HG03460 (cell line): ENCODE data around the gene IL17RD.

Experiments used
- ATAC-seq: cut with Tn5 transposase; IDR thresholded peaks from one replicate; pipeline ENCODE4 v1.9.1; 2021; ENCODE audit not compliant: unreplicated experiment

The IL17RD gene

DNA sequence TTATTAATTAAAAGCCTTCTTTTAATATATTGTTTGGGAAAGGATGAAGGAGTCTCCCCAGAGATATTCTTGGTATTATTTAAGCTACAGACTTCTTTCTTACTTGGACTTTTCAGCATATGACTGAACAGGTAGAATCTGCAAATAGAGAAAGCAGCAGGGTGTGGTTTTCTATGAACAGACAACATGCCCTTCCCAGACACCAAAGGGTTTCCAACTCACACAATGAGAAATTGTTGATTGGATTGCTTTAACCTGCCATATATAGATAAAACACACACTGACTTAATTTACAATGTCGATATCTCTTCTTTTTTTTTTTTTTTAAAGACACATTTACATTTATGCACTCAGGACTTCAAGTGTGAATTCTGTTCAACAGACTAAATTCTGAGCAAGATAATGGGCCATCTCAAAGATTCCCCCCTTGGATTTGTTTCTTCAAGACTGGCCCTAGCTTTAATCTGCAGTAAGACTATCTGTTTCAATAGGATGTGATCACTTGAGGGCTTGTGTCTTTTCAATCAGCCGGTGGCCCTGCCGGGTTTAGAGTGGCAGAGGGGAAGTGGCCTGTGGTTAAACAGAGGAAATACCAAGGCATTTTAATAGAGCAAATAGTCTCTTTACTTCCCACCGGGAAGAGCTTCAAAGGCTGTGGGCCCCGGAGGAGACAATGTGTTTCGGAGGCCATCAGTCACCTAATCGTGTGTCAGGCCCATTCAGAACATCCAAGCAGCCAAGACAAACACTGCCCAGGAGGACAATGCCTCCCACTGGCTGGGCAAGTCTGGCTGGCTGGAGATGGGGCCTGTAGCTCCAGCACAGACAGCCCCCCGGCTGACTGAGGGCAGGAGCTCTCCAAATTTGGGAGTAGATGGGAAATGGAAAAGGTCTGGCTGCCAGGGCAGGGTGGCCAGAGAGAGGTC lies 6.1 kb downstream of the IL17RD start:
- ATAC-seq = no peak

DNA sequence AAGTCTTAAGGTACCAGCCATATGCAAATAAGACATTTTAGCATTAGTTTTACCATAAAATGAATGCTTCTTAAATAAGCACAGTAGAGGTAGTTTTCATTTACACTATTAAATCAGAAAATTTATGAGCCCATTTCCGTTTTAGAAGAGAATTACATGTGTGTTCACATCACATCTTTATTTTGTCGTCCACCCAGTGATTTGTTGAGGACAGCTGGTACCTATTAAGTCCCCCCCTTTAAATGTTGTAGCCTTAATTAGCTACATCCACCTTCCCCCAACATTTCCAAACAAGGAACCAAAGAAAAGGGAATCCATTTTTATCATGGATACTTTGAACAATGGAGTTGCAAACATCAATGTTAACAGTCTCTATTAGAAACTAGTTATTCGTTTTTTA lies 6.8 kb downstream of the IL17RD start:
- no peak for ATAC-seq

DNA sequence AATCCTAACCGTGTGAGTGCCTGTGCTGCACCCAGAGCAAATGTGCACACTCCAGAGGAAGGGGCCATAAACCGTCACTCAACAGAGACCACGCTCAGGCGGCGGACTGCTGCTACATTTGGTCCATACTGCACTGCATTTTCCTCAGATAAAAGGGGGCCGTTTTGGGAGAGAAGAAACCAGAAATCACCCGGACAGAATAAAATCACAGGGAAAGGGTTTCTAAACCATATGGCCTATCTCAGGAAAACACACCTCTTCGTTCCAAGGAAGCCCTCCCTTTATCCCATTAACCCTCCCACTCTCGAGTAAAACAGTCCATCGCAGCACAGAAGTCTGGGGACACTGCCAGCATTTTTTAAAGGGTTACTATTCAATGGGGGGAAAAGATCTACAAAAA lies 7.6 kb downstream of the IL17RD start:
- no peak for ATAC-seq

DNA sequence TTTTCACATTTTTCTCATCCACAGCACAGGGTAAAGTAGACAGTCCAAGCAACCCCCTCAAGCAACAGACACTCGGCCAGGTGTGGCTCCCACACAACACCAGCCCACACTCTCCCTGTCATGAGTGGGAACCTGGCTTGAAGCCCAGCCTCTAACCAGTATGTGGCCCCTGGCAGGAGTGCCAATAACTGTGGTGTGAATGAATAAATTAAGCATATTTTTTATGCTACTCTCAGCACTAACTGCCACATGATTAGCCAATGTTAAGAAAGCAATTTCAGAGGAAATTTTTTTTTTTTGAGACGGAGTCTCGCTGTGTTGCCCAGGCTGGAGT lies 9.9 kb downstream of the IL17RD start:
- no peak for ATAC-seq

DNA sequence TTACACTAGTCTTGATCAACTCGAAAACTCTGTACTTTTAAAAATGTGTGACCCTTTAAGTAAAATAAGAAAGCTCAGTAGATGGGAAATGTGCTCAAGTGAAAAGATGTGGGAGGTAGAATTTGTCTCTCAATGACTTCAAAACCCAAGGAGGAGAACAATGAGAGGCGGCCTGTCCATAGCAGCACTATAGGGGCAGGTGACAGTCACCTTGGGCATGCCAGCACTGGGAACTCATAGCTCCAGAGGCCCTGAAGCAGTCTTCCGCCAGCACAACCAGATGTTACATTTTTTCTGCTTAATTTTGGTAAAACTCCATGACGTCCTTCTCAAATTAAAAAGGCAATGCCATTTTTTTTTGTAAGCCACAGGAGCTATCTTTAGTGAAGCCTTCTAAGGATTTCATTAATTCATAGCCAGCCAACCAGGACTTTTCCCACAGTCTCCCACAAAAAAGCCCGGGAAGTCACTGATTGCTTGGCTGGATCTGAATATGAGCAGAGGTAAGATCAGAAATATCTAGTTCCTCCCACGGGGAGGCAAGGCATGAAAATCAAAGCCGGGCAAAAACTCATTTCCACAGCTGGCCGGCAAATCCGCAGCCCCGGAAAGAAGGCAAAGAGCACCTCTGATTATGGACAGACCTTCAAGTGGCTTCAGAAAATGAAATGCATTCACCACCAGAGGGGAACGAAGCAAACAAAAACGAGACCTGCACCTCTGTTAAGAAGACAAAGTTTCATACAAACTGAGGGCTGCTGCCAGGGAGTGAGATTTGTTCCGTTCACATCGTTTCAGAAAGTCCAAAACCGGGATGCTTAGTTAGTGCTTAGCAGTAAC lies 10.5 kb downstream of the IL17RD start:
- ATAC-seq = no peak

DNA sequence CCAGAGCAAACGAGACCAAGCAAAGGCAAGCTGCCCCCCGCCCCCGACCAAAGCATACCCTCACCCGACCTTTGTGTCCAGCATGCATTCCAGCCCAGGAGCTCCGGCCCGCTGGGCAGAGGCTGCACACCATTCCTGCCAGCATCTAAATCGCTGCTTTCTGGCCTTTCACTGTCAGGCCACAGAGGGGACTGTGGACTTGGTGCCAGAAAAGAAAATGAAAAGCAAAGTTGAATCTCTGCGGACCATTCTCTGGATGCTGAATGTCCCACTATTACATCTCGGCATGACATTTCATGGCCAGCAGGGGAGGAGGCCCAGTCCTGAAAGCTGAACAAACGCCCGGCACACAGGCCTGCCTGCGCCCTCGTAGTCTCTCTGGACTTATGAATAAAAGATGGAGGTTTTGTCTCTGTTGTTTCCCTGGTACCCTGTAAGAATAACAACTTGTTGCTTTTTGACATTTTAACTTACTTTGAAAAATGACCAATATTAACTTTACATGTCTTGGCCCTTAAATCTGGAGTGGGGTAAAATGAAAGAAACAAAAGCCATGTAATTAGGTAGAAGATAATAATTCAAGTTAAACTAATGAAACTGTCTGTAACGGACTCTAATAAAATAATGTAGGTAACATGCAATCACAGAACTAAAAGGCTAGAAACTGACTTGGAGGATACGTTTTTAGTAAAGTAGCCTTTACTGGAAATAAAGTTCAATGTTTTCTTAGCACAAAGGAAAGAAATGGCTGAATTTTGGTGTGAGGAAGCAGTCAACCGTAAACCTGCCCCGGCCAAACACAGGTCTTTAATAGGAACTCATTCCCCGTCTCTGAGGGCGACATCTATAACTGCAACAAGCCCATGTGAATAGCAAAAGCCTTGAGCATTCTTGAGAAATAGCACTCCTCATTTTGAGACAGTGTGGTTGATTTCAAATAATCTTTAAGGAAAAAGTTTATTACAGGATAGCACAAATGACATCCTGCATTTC lies 12.7 kb downstream of the IL17RD start:
- ATAC-seq = no peak

DNA sequence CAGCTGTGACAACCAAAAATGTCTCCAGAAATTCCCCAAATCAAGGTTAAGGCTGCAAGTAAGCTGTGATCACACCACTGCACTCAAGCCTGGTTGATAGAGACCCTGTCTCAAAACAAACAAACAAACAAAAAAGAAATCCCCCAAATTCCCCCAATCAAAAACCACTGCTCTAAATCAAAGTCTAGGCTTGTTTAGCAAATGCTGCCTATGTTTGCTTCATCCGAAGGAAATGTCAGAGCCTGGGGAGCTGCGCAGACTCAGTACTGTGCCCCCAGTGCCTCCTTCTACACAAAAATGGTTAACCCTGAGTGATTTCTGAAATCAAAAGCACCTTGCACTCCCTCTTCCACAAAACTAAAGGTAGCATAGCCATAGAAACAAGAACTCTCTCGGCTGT lies 13.4 kb downstream of the IL17RD start:
- no peak for ATAC-seq

DNA sequence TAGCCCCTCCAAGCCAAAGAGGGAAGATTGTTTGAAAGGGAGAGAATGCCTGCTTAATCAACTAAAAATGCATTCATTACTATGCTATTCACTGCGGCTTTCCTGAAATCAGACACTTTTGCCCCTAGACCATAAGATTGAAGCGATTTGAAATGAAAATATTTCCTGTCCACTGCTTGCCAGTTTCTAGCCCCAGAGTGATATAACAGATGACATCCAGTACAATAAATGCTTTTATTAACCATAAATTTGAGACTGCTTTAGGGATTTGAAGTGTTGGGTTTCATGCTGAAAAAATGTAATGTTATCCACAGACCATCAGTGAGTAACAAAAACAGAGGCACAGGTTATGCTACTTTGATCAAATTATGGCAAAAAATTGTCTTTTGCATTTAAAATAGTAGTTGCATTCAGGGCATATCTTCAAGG lies 14.1 kb downstream of the IL17RD start:
- no peak for ATAC-seq

DNA sequence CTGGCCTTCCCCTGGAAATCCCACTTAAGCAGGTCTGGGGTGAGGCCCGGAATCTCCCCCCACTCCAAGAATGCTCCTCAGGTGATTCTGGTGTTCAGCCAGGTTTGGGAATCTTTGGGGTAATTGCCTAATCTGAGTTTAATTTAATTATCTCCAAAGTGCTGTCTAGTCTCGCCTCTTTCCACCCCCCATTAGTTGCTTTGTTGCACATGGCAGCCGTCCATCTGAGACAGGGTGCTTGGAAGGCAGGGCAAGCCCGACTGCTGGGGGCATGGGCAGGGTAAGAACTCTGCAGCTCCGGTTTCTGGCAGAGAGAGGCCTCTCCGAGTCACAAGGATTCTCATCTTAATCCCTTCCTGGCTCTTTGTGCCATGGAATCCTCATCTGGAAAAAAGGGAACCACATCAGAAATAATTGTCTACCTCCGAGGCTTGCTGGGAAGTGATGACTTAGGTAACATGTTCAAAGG lies 15.0 kb downstream of the IL17RD start:
- ATAC-seq = no peak

DNA sequence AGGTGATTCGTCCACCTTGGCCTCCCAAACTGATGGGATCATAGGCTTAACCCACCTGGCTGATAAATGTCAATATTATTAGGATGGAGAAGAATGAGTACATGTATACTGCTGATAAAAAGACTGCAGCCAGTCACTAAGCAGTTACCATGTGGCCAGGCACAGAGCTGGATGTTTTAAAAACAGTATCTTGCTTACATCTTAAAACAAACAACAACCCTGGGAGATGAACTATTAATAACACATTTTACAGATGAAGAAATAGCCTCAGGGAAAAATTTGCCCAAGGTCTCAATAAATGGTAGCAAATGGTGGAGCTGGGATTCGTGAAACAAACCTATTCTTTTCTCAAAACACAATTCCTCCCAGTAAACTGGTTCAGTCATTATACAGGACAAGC lies 18.1 kb downstream of the IL17RD start:
- ATAC-seq = no peak

DNA sequence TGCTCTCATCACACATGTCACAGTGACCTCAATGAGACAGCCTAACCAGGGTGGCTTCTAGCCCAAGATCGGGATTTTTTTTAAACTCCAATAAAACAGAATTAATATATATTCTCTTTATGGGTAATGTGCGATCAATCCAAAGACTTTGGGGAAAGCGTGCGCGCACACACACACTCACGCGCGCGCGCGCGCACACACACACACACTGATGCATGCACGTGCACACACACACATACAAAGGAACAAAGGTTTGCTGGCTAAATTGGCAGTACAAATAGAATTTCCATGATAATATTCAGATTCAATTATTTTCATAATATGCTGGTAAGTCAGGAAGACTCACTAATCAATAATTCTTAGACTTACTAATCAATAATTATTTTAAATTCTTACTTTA lies 19.3 kb downstream of the IL17RD start:
- ATAC-seq = no peak

DNA sequence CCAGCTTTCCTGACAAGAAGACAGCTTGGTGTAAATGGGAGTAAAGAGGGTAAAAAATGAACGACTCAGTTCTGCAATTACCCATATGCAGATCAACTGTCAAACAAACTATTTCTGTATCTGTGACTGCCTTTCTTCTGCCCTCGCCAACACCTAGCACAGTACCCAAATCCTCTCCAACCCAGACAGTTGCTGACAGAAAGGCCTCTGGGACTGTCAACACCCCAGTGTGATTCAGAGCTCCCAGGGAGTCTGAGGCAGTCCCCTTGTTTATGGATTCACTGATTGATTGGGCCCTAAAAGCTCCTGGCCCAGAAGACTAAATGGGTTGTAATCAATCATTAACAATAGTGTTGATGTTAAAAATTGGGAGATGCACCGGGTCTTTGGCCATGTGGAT lies 20.2 kb downstream of the IL17RD start:
- no peak for ATAC-seq

DNA sequence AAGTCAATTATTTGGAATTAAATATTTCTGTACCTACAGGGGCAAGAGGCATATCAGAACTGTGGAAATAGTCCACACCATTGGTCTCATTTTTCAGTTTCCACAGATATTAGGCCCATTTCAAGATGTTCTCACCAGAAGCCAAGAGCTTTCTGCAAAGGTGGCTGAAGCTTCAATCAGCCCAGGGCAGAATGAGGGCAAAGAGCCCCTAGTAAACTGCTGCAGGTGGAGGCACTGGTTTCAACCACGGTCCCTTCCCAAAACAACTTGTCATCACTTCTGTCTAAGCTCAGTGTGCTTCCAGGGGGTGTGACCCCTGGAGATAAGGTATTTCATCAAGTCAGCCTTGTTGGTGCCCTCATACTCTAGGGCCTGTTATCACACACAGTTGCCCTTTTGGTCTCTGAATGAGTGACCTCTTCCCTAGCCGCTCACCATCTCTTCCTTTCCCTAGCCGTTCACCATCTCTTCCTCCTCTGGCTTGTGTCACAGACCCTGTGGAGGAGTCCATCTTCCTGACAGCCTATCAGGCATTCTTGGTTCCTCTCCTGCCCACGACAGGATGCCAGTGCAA lies 21.2 kb downstream of the IL17RD start:
- no peak for ATAC-seq

DNA sequence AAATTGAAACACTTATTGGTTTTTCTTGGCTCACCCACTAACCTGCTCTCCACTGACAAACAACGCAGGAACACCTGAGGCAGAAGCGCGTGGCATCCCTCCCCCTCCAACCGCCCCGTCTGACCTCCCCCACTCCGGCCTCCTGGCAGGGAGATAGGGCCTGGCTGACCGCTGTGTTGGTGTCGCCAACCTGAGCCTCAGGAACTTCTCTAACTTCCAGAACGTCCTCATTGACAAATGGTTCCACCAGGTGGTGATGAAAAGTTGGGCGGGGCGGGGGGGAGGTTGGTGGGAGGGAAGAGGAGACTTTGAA lies 22.8 kb downstream of the IL17RD start:
- ATAC-seq = no peak

DNA sequence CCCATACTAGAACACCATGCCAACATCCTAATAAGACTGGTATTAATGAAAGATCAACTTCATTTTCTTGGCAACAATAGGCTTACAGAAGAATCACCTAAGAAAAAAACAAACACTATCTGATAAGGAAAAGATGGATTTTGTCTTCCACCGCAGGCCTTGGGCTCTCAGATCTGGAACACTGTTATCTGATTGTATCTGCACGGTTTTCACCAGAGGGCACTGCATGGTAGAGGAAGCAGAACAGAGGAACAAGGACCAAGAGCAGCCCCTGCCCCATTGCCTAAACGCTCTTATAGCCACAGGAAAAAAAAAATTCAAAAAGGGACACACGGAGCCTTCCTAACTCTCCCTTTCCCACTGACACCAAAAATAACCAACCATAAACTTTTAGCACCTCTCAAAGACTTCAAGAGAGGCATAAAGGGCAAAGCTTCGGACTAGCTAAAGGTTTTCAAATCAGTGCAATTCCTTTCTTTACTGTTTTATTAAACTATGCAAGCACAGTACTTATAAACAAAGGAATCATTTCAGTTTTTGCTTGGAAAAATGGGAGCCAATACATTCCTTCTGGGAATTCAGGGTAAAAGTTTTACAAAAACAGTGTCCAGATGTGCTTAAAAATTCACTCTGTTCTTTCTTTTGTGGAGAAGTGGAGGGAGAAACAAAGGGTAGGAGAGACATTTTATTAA lies 23.3 kb downstream of the IL17RD start:
- ATAC-seq = no peak

DNA sequence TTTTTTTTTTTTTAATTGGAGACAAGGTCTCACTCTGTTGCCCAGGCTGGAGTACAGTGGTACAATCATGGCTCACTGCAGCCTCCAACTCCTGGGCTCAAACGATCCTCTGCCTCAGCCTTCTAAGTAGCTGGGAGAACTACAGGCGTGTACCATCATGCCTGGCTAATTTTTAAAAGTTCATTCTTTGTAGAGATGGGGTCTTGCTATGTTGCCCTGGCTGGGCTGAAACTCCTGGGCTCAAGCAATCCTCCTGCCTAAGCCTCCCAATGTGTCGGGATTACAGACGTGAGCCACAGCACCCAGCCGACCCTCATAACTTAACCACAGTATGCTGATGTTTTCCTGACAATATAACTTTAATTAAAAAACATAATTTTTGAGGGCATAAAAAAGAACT lies 24.3 kb downstream of the IL17RD start:
- ATAC-seq = no peak

DNA sequence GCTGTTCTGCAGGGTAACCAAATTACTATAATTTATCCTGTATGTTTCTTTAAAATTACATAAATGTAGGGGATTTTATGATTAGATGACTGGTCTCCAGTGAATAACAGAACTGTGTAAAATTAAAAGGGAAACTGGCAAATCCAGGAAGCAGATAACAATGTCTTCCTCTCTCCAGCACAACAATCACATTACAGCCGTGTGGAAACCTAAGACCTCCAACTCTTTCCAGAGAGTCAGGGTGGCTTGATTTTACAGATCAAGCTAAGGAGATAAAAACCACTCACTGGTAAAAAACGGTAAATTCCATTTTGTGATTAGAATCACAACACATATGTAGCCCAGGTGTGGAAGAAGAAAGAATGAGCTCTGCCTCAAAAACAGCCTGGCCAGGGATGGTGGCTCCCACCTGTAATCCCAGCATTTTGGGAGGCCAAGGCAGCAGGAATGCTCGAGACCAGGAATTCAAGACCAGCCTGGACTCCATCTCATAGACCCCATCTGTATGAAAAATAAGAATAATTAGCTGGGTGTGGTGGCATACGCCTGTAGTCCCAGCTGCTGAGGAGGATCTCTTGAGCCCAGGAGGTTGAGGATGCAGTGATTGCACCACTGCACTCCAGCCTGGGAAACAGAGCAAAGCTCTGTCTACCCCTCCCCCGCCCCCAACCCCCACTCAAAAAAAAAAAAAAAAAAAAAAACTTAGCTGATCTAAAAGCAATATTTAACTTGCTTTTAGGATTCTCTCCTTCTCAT lies 29.0 kb downstream of the IL17RD start:
- ATAC-seq = no peak

DNA sequence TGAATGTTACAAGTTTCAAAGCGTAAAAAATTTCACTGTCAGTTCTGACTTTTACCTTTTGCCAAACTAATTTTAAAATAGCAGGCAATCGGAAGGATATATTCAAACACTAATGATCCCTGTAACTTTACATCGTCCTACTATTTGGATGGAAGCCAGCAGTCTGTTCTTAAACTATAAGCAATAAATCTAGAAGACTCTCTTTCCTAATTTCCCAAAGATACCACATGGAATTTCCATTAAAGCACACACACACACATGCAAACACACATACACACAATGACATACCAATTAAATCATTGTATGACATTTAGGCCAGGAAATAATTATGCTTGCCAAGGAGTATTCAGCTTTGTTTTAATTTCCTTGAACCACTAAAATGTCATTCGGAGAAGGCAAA lies 32.0 kb downstream of the IL17RD start:
- no peak for ATAC-seq

DNA sequence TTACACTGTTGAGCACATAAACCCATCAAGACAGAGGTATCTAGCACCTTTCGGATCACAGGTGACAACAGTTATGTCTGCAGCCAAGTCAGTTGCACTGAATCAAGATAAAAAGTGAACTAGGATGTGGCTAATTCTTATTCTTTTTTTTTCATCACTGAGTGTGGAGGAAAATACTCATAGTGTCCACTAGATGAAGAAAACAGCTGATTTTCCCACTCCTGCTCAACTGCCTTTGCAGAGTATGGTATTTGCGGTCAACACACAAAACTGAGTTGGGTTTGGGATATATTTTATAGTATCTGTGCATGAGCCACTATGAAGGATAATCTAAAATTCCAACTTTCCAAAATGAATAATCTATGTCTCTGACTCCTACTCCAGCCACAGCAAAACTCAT lies 32.5 kb downstream of the IL17RD start:
- ATAC-seq = no peak

DNA sequence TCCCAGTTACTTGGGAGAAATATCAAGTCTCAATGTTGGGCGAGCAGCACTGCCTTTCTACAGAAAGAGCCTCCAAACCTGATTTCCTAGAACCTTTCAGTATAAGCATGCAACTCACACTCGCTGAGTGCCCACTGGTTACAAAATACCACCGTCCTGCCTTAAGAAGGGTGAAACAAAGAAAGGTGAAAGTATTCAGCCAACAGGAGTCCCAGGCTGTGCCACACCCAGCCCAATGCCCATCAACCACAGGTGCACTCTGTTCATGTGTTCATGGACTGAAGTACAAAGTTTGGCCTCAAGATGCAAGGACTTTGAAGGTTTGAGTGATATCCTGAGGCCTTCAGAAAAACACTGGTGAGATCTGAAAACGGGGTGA lies 34.0 kb downstream of the IL17RD start:
- ATAC-seq = no peak
